Small intestine (tissue), 7 donors: ENCODE data around the gene OXSR1. TPM values are rescaled to one million over a fixed set of nuclear protein-coding genes. Genes with fewer than 3 reads are reported as not detected.

Experiments
- DNase-seq, 2 donors: peaks; one replicate each; pipeline versions ENCODE4 v3.0.0 to v3.0.0-alpha.2; 2013
- FAIRE-seq: peaks from 2 replicates; lab custom pipeline; 2012; peaks lifted over from hg19 to GRCh38; lab: Jason Lieb, UNC
- H3K27ac ChIP-seq, 3 donors: one replicate each; pipeline ENCODE4 v1.5.1; 2013; ENCODE audit warnings: low read length in 2 of 3, mild to moderate bottlenecking in 2 of 3, control low read depth in 1 of 3, inconsistent platforms in 1 of 3, low read depth in 1 of 3, moderate library complexity in 1 of 3
- H3K27me3 ChIP-seq, 3 donors: one replicate each; pipeline ENCODE4 v1.6.1; 2013; ENCODE audit warnings: low read length in 3 of 3, inconsistent platforms in 1 of 3; ENCODE audit not compliant: control insufficient read depth in 3 of 3, insufficient read depth in 3 of 3
- H3K36me3 ChIP-seq, 3 donors: one replicate each; pipeline ENCODE4 v1.6.1; 2013; ENCODE audit warnings: low read length in 3 of 3, inconsistent platforms in 1 of 3, low read depth in 1 of 3, mild to moderate bottlenecking in 1 of 3, moderate library complexity in 1 of 3; ENCODE audit not compliant: control insufficient read depth in 3 of 3, insufficient read depth in 2 of 3
- H3K4me1 ChIP-seq, 3 donors: one replicate each; pipeline ENCODE4 v1.6.1; 2013; ENCODE audit warnings: low read length in 2 of 3, inconsistent platforms in 1 of 3, low read depth in 1 of 3, mild to moderate bottlenecking in 1 of 3, moderate library complexity in 1 of 3; ENCODE audit not compliant: control insufficient read depth in 3 of 3, insufficient read depth in 2 of 3
- H3K4me3 ChIP-seq, 3 donors: one replicate each; pipeline ENCODE4 v1.5.1; 2013; ENCODE audit warnings: low read length in 3 of 3, control low read depth in 1 of 3, inconsistent platforms in 1 of 3, low read depth in 1 of 3, mild to moderate bottlenecking in 1 of 3, moderate library complexity in 1 of 3
- H3K9me3 ChIP-seq, 2 donors: one replicate each; pipeline ENCODE4 v1.6.1; 2013; ENCODE audit warnings: low read depth in 1 of 2, low read length in 1 of 2; ENCODE audit not compliant: control insufficient read depth in 2 of 2, insufficient read depth in 1 of 2
- WGBS, 3 donors: extraction: QIAGEN DNeasy Blood & Tissue Kit; methylation state at CpG; one replicate each; pipeline ENCODE4 v1.1.7; 2013; 5-methylcytosine and 5-hydroxymethylcytosine counted together
- polyA plus RNA-seq, 4 donors: library from polyadenylated mRNA; stranded (reverse) in 3 of 4; unstranded in 1 of 4; fragments of 200-250 nt in 3 of 4; fragments of 120-200 nt in 1 of 4; gene quantifications; one replicate each; pipeline versions ENCODE4 v1.2.1 to v1.2.3, GENCODE V29; 2013
- donor health status: healthy with polysubstance abuse.
- donor health status: control.
- donor health status: control.
- donor health status: Bipolar disorder and iron deficiency.
- donor health status: healthy.

OXSR1 gene
- polyA plus RNA-seq, 4 donors: 15.3 to 30.5 (median 19.8) TPM

DNA sequence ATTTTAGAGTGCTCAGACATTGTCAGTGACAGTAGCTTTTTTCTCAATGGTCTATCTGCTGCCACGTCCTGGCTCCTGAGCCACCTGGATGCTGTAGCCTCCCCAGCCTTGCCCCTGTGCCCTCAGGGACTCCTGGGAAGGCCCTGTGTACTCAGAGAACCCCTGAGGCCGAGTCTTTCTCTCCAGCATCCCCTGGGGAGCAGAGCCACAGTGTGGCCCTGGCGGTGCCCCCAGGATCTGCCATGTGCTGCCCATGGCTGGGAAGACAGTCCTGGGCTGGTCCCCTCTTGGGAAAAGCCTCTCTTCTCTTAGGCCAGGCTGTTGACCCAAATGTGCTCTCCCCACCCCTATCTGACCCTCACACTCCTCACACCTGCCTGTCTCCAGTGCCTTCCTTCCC lies 21.8 kb upstream of the OXSR1 start:
- peaks cover 0 to 11% (median 7%) of the 10 kb centered on the region in 3 donors for H3K4me1 ChIP-seq
- peaks cover 0 to 6% of the 10 kb centered on the region in 2 donors for H3K9me3 ChIP-seq
- H3K36me3 ChIP-seq: peaks cover 0 to 25% (median 4%) of the 10 kb centered on the region in 3 donors
- FAIRE-seq (no peak), DNase-seq (no peak)
- WGBS, 3 donors: 64 to 86% (median 84%) methylated on average over 3 of the region's 3 CpGs
- H3K27ac ChIP-seq: no peak overlapping the region
- no peak overlapping the region for H3K4me3 ChIP-seq
- H3K27me3 ChIP-seq: peaks cover 0 to 5% (median 0%) of the 10 kb centered on the region in 3 donors

DNA sequence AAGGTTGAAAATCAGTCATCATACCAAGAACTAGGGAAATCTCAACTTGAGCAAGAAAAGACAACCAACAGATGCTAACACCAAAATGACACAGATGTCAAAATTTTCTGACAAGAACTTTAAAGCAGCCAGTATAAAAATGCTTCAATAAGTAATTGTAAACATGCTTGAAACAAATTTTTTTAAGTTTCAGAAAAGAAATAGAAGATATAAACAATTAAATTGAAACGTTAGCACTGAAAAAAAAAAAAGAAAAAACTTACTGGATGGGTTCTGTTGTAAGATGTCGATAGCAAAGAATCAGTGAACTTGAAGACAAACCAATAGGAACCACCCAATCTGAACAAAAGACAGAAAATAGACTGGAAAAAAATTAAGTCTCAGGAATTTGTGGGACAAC lies 18.8 kb upstream of the OXSR1 start:
- Histone ChIP-seq H3K9me3 (peaks cover 0 to 6% of the 10 kb centered on the region in 2 donors), H3K36me3 (peaks cover 0 to 10% (median 4%) of the 10 kb centered on the region in 3 donors), H3K4me3 (no peak overlapping the region), H3K27ac (no peak overlapping the region), H3K4me1 (no peaks in the 10 kb centered on the region), H3K27me3 (peaks cover 0 to 5% (median 0%) of the 10 kb centered on the region in 3 donors)
- DNase-seq (no peak), FAIRE-seq (peak; percentile 23)
- 86 to 95% (median 89%) methylated on average over 2 of the region's 2 CpGs for WGBS, 3 donors

- WGBS, 3 donors: 93 to 94% (median 94%) methylated on average over 3 of the region's 3 CpGs
- no peak for FAIRE-seq
- peaks cover 0 to 3% (median 0%) of the 10 kb centered on the region in 3 donors for H3K36me3 ChIP-seq
- DNase-seq: no peak
- no peaks in the 10 kb centered on the region for H3K4me1 ChIP-seq
- H3K27me3 ChIP-seq: peaks cover 0 to 5% (median 0%) of the 10 kb centered on the region in 3 donors
- no peak overlapping the region for H3K4me3 ChIP-seq
- no peak overlapping the region for H3K27ac ChIP-seq
- H3K9me3 ChIP-seq: peaks cover 0 to 6% of the 10 kb centered on the region in 2 donors
These were observed 17.9 kb upstream of the OXSR1 start for GRCh38 chr3:38147421-38147820.

- no peaks in the 10 kb centered on the region for H3K4me1 ChIP-seq
- peaks cover 0 to 6% of the 10 kb centered on the region in 2 donors for H3K9me3 ChIP-seq
- H3K27ac ChIP-seq: no peak overlapping the region
- WGBS, 3 donors: 76 to 86% (median 82%) methylated on average over 5 of the region's 5 CpGs
- no peak overlapping the region for H3K4me3 ChIP-seq
- H3K36me3 ChIP-seq: no peaks in the 10 kb centered on the region
- DNase-seq (no peak), FAIRE-seq (no peak)
- H3K27me3 ChIP-seq: peaks cover 0 to 5% (median 0%) of the 10 kb centered on the region in 3 donors
These were observed 16.9 kb upstream of the OXSR1 start for GRCh38 chr3:38148311-38148882.

DNA sequence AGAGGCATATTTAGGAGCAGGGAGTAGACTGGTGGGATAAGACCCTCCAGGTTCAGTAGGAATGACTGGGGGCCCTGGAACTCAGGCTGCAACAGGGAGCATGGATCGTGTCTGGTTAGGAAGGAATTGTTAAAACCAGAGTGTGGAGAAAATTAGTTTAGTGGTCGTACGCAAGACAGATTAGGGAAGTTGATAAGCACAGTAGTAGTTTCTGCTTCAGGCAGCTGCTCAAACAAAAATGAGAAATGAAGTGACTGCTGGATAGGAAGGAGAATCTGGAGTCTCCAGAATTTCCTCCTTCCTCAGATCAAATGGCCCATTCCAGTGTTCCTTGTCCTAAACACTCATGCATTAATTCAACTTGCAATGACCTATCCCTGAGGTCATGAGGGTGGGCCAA lies 15.6 kb upstream of the OXSR1 start:
- Histone ChIP-seq H3K27me3 (peaks cover 0 to 5% (median 0%) of the 10 kb centered on the region in 3 donors), H3K36me3 (no peaks in the 10 kb centered on the region), H3K27ac (no peak overlapping the region), H3K4me1 (no peaks in the 10 kb centered on the region), H3K4me3 (no peak overlapping the region), H3K9me3 (peaks cover 0 to 6% of the 10 kb centered on the region in 2 donors)
- DNase-seq (no peak), FAIRE-seq (no peak)
- WGBS, 3 donors: 48 to 75% (median 53%) methylated on average over 3 of the region's 3 CpGs

DNA sequence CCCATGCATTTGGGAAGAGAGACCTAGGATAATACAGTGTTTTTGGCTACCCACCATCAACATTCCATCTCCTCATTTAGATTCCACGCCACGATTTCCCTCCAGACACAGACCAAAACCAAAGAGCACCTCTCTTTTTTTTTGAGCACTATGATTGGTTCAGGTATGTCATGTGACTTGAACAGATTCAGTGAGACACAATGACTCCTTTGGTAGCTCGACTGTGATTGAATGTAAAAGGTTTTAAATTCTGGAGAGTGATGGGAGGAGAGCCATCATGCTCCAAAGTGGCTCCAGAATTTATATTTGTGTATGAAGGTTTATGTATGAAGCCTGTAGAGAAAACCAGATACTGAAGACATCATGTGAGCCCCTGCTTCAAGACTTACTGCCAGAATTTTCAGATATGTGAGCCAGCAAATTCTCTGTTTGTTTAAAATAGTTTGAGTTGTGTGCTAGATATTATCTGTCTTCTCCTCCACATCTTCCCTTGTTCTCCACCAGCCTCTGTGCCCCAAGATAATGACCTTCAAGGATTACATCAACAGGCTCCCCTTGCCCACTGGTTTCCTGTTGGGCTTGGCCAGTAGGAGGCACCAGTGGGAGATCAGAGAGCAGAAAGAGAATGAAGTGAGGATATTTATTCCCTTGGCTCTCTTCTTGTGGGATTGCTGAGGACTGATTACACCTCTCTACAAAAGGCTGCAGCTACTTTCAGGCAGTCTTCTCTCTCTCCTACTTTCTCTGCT lies 14.4 kb upstream of the OXSR1 start:
- 76 to 80% (median 80%) methylated on average over 3 of the region's 3 CpGs for WGBS, 3 donors
- Histone ChIP-seq H3K36me3 (no peaks in the 10 kb centered on the region), H3K4me3 (no peak overlapping the region), H3K27ac (peak overlapping the region in 2 of 3 donors; percentile 28 to 67), H3K4me1 (no peaks in the 10 kb centered on the region), H3K9me3 (peaks cover 0 to 2% of the 10 kb centered on the region in 2 donors), H3K27me3 (peaks cover 0 to 4% (median 0%) of the 10 kb centered on the region in 3 donors)
- FAIRE-seq: no peak
- no peak for DNase-seq

DNA sequence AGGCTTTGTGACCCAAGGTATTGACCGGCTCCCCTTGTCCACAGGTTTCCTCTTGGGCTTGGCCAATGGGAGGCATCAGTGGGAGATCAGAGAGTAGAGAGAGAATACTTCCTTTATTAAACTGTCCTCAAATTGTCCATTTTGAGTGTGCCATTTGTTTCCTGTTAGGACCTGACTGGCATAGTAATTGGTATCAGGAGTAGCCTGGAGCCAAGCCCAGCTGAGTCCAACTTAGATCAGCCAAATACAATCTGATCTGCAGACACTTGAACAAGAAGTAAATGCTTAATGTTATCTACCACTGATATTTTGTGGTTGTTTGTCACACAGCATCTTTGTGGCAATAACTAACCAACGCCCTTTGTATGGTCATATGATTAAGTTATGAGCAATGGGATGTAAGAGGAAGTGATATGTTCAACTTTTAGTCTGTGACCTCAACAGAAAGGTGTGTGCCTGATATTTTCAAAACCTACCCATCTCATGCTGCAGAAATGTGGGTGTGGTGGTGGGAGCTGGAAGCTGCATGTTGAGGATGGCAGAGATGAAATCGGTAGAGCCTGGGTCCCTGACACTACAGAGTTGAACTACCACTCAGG lies 13.6 kb upstream of the OXSR1 start:
- WGBS, 3 donors: 64 to 83% (median 71%) methylated on average over 3 of the region's 3 CpGs
- Histone ChIP-seq H3K9me3 (no peaks in the 10 kb centered on the region), H3K4me3 (no peak overlapping the region), H3K27me3 (no peaks in the 10 kb centered on the region), H3K27ac (peak overlapping the region in 2 of 3 donors; percentile 28 to 67), H3K36me3 (no peaks in the 10 kb centered on the region), H3K4me1 (no peaks in the 10 kb centered on the region)
- DNase-seq (peak in 1 of 2 donors; percentile 67), FAIRE-seq (no peak)

DNA sequence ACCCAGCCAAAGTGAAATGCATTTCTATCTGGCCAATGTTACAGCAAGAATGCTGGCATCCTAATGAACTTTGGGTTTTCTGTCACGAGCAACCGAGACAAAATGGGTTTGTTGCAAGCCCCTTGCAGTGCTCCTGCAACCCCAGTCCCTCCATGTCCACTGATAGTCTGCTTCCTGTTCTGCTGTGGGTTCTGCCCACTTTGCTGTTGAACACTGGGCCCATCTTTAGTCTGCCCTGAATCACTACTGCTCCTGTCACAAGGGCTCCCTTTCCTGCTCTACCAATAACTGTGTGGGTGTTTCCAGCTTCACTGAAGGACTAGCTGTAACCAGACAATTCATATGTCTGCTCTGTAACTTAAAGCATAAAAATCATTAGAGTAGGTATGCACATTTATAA lies 12.7 kb upstream of the OXSR1 start:
- Histone ChIP-seq H3K4me1 (no peaks in the 10 kb centered on the region), H3K27me3 (no peaks in the 10 kb centered on the region), H3K27ac (no peak overlapping the region), H3K9me3 (no peaks in the 10 kb centered on the region), H3K4me3 (no peak overlapping the region), H3K36me3 (no peaks in the 10 kb centered on the region)
- no peak for FAIRE-seq
- DNase-seq: no peak
- 89 to 95% (median 93%) methylated on average over 2 of the region's 2 CpGs for WGBS, 3 donors
